Subcutaneous adipose tissue (tissue), 4 donors: ENCODE measurements around the gene VGLL4. TPM values are rescaled to one million over a fixed set of nuclear protein-coding genes. Genes with fewer than 3 reads are reported as not detected.

ENCODE experiments used
- CTCF ChIP-seq: fragments of 450-650 bp; IDR thresholded peaks from one replicate; pipeline ENCODE4 v1.5.1; 2016; ENCODE audit warnings: low read depth, mild to moderate bottlenecking, control low read depth, antibody characterized with exemption, moderate library complexity
- total RNA-seq, 4 donors: library from RNA; depleted of rRNA; stranded (reverse); fragments of >200 nt; gene quantifications; one replicate each; pipeline ENCODE4 v1.1.0, GENCODE V29; 2016

The VGLL4 gene
- total RNA-seq, 4 donors from 2014 or later = 37.6 to 47.8 (median 40.4) TPM

GRCh38 chr3:11535243-11535960, 108.3 kb downstream of the VGLL4 start:
- no peak for TF ChIP-seq CTCF

- no peak for TF ChIP-seq CTCF
These were observed 109.0 kb downstream of the VGLL4 start for GRCh38 chr3:11534793-11535101.

- no peak for TF ChIP-seq CTCF
These were observed 109.5 kb downstream of the VGLL4 start for GRCh38 chr3:11534011-11534792.

- TF ChIP-seq CTCF = no peak
These were observed 110.8 kb downstream of the VGLL4 start for GRCh38 chr3:11532931-11533391.

GRCh38 chr3:11530153-11530721, 113.5 kb downstream of the VGLL4 start:
- TF ChIP-seq CTCF = no peak

- TF ChIP-seq CTCF = no peak
These were observed 114.4 kb downstream of the VGLL4 start for GRCh38 chr3:11529281-11529680.

- no peak for TF ChIP-seq CTCF
These were observed 120.1 kb downstream of the VGLL4 start for GRCh38 chr3:11523572-11524101.
